ENCODE results near the gene QPRT.

DNA sequence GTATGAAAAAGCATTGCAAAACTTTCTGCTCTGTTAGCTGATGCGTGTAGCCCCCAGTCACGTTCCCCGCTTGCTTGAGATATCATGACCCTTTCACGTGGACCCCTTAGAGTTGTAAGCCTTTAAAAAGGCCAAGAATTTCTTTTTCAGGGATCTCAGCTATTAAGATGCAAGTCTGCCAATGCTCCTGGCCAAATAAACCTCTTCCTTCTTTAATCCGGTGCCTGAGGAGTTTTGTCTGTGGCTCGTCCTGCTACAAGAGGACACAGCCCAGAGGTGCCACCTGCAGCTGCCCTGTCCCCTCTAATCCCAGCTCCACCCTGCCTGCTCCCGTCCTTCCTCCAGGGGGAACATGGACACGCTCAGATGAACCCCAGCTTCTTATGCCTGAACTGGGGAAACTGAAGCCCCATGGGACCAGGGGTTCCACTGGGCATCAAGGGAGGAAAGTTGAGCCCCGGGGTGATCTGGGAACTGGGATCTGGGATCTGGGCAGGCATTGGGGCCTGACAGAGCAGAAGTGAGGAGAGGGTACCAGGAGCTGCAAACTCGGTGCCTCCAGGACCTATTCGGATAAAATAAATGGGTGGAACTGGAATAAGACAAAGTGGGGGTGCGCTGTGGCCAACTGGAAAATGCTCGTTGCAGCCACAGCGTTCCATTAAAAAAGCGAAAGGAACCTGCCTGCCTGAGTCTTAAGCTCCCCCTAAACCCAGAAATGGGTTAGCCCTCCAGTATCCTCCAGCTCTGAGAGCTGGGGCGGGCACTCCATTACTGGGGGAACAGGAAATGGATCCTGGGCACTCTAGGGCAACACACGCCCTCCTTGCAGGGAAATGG lies 19.7 kb downstream of the QPRT start:
- TF ChIP-seq EZH2 (IDR thresholded peaks at IDR 0.05; ENCODE audit: borderline replicate concordance, low read length) (no peak), CTCF (conservative IDR thresholded peaks at IDR 0.05 in 1 of 2, IDR thresholded peaks at IDR 0.05 in 1 of 2; ENCODE audit: extremely low read depth in 1 of 2, insufficient read depth in 1 of 2, low read depth in 1 of 2, low read length in 2 of 2) (no peak)

Measured in mammary epithelial cell (primary cell).